Islet of Langerhans (tissue), 1 donor: ENCODE measurements around the gene LZTR1.
"Not testable (repeated sequence)": the region's sequence is repeated elsewhere in the genome, so short reads cannot be mapped to it uniquely, and the experiment has no call there.

Source experiments
- FAIRE-seq: peaks from one replicate; lab custom pipeline; 2011; peaks lifted over from hg19 to GRCh38; lab: Jason Lieb, UNC

Gene LZTR1

DNA sequence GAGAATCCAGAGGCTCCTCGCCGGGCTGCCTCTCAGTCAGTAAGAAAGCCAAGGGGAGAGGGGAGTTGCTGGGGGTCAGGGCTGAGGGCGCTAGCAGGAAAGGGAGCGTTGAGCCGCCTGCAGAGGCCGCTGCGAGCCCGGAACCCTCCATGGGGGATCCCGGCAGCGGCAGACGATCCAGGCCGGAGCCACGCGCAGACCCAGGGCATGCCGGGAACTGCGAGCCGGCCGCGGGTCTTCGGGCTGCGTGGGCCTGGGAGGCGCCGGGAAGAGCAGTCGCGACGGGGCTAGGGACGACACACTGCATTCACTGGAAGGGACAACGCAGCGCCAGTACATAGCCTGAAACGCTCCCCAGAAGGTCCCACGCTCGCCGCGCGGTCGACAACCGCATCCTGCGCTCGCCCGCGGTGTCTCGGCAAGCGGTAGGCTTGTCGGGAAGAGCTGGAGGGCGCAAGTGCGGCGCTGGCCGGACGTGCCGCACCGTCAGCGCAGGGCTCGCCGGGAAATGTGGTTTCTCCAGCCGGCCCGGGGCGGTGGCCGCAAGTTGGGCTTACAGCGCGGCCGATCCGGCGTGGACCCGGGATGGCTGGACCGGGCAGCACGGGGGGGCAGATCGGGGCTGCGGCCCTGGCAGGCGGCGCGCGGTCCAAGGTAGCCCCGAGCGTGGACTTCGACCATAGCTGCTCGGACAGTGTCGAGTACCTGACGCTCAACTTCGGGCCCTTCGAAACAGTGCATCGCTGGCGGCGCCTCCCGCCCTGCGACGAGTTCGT, at the start of gene LZTR1:
LZTR1 (plus strand) TSS at position 511 of the 776 bp plus-strand sequence; CDS start at position 586, 75 bp downstream.
- no peak for FAIRE-seq

- FAIRE-seq, result no peak
Observed at GRCh38 chr22:20933910-20934309, 48.2 kb upstream of the LZTR1 start.

- not testable (repeated sequence) for FAIRE-seq
Observed at GRCh38 chr22:20935049-20935448, 47.0 kb upstream of the LZTR1 start.

DNA sequence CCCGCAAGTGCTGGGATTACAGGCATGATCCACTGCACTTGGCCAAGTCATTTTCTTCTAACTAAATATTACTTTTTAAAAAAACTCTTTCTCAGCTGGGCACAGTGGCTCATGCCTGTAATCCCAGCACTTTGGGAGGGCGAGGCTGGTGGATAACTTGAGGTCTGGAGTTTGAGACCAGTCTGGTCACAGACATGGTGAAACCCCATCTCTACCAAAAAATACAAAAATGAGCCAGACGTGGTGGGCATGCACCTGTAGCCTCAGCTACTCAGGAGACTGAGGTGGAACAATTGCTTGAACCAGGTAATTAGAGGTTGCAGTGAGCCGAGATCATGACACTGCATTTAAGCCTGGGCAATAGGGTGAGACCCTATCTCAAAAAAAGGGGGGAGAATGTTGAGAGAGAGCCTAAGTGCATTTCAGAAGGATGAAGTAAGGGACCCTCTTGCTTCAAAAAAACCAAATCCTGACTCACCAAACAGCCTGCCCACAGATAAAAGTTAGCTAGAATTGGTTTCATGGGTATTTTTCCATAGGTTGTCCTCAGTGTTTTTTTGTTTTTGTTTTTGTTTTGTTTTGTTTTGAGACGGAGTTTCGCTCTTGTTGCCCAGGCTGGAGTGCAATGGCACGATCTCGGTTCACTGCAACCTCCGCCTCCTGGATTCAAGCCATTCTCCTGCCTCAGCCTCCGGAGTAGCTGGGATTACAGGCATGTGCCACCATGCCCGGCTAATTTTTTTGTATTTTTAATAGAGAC, 46.1 kb upstream of the LZTR1 start:
- not testable (repeated sequence) for FAIRE-seq

- no peak for FAIRE-seq
Observed at GRCh38 chr22:20937031-20937793, 44.9 kb upstream of the LZTR1 start.

DNA sequence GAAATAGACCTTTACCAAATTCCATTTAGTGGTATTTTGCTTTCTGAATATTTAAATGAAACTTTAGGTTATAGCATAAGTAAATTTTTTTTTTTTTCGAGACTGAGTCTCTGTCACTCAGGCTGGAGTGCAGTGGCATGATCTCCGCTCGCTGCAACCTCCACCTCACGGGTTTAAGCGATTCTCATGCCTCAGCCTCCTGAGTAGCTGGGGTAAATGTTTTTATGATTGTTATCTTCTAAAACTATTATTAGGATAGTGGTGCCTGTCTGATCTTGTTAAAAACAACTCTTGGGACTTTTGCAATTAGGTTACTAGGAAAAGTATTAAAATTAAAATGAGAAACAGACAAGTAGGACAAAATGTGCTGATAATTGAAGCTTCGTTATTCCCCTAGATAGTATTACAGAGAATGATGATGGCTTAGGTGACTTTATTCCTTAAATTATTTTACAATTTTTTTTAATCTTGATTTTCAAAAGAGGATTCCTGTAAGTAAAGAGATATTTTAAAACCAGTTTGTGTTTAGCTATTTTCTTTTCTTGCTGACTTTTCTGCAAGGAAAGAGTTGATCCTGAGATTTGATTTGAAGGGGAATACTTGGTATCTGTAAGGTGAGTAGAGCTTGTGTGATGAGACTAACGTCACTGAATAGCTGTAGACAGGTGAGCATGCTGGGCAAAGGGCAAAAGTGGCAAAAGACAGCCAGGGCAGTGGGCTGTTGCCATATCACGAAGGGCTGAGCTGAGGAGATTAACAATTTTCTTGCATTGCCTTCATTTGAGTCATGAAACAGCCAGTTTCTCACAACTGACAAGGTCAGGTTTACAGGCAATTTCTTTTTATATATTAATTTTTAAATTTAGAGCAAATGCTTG, 44.1 kb upstream of the LZTR1 start:
- FAIRE-seq, result no peak

DNA sequence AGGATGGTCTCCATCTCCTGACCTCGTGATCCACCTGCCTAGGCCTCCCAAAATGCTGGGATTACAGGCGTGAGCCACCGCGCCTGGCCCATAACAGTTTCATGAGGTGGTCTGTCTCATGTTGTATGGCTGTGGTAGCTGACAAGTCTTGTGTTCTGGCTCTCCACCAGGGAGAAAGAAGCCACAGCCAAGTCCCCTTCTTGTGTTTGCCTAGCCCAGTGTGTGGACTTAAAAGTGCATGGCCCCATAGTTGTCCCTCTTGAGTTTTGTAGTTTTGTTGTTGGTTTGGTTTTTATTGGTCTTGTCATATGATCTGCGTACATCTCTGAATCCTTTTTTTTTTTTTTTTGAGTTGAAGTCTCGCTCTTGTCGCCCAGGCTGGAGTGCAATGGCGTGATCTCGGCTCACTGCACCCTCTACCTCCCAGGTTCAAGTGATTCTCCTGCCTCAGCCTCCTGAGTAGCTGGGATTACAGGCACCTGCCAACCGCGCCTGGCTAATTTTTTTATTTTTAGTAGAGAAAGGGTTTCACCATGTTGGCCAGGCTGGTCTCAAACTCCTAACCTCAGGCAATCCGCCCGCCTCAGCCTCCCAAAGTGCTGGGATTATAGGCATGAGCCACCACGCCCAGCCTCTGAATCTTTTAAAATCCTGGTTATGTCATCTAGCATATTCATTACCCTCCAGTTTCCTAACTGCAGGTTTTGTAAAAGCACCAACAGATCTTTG, 42.5 kb upstream of the LZTR1 start:
- not testable (repeated sequence) for FAIRE-seq

GRCh38 chr22:20940186-20940651, 41.9 kb upstream of the LZTR1 start:
- FAIRE-seq, result no peak

DNA sequence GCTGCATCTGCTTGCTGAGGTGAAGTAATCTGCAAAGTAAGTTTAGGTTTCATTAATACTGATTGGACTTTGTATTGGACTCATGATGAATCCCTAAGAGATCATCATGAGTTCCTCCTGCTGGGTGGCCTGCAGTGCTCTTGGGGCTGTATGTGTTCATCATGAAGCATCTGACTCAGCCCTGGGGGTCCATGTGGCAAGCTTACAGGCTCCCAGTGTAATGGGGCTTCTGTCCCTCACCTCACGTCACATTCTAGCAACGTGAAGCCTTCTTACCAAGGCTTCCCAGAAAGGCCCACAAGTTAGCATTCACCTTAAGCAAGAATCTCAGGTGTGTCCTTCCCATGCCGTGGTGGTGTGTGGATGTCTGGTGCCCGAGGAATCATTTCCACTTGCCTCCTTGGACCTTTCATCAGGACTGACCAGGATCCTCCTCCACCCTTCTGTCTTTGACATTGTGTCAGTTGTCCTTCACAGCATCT, 41.2 kb upstream of the LZTR1 start:
- no peak for FAIRE-seq

- not testable (repeated sequence) for FAIRE-seq
Observed at GRCh38 chr22:20942203-20942902, 39.7 kb upstream of the LZTR1 start.

- no peak for FAIRE-seq
Observed at GRCh38 chr22:20943104-20943933, 38.8 kb upstream of the LZTR1 start.

DNA sequence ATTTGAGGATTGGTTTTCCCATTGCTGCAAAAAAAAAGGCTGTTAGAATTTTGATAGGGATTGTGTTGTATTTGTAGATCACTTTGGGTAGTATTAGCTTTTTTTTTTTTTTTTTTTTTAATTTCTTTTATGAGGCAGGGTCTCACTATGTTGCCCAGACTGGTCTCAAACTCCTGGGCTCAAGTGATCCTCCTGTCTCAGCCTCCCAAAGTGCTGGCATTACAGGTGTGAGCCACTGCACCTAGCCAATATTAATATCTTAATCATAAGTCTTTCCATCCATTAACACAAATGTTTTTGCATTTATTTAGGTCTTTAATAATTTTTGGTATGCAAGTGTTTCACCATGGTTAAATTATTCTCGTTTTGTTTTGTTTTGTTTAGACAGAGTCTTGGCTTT, 38.1 kb upstream of the LZTR1 start:
- no peak for FAIRE-seq

- no peak for FAIRE-seq
Observed at GRCh38 chr22:20945578-20945934, 36.5 kb upstream of the LZTR1 start.

DNA sequence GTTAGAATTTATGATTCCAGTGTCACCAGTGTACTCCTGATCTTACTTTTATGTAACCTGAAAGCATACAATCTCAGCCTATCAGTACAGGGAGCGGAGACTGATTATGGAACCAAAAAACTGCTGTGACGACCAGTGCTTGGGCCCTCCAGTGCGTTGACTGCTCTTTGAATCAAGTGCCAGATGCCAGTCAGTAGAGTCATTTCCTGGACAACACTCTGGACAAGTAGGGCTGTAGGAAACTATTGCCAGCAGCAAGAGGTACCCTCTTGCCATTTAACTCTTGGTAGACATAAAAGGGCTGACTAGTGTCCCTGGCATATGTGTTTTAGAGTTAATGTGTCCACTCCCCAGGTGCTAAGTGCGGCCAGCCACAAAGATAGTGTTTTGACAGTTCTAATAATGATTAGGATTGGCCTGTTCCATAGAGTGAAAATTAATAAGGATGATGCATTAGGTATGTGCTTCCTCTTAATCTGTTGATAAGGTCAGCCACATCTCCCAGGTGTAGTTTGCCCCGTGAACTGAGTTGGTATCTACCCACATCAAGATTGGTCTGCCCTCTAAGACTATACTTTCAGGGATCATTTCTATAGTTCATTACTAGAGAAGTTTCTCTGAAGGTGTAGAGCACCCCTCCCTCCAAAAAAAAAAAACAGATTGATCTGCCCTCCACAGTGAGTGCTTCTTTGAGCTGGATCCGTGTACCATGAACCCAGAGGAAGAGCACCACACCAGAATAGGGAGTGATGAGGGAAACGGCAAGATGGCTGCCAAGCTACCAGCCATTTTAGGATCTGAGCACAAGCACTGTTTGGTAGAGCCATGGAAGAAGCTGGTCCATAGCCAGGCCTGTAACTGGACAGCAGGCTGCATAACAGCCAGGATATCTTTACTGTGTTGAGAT, 35.8 kb upstream of the LZTR1 start:
- no peak for FAIRE-seq

- FAIRE-seq, result no peak
Observed at GRCh38 chr22:20946991-20947390, 35.1 kb upstream of the LZTR1 start.

GRCh38 chr22:20948450-20948849, 33.6 kb upstream of the LZTR1 start:
- FAIRE-seq, result no peak

- no peak for FAIRE-seq
Observed at GRCh38 chr22:20948989-20949388, 33.1 kb upstream of the LZTR1 start.

DNA sequence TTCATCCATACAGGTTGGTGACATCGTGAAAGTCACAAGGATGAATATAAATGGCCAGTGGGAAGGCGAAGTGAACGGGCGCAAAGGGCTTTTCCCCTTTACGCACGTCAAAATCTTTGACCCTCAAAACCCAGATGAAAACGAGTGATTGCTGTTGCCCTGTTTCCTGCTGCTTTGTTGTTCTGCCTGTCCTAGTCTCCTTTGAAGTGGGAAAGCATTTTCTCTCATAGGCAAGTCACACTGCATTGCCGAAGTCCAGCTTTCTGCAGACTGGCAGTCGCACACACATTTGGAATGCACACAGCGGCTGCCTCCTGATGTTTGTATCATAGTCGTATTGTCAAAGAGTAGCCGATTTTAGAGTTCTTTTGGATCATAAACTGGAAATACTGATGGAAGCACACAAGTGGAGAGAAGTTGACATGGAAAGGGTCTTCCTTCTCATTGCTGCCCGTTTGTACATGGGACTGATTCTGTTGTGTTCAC, 32.4 kb upstream of the LZTR1 start:
- no peak for FAIRE-seq
